SU-DHL-6 (cell line): ENCODE data around the gene ABHD17A.

ENCODE experiments used
- H2AFZ ChIP-seq: fragments of 200-600 bp; sonication (generic); 2 replicates; pipeline ENCODE4 v1.6.1; 2014; ENCODE audit warnings: low read depth, mild to moderate bottlenecking, moderate library complexity, mixed read lengths, antibody characterized with exemption, low read length; ENCODE audit not compliant: severe bottlenecking
- H3F3A ChIP-seq: fragments of 200-600 bp; shearing (Covaris generic); 2 replicates; pipeline ENCODE4 v1.6.0; 2016; ENCODE audit warnings: antibody characterized with exemption, mild to moderate bottlenecking; ENCODE audit not compliant: insufficient read depth
- H3K27ac ChIP-seq: fragments of 200-600 bp; sonication (generic); 2 replicates; pipeline ENCODE4 v1.5.1; 2016; ENCODE audit warnings: low read depth, mild to moderate bottlenecking, low read length, moderate library complexity, mixed read lengths
- H3K27me3 ChIP-seq: fragments of 200-600 bp; sonication (generic), shearing (Covaris generic); 2 replicates; pipeline ENCODE4 v1.6.0; 2014; ENCODE audit warnings: mild to moderate bottlenecking, low read length
- H3K36me3 ChIP-seq: fragments of 200-600 bp; sonication (generic); 2 replicates; pipeline ENCODE4 v1.6.1; 2014; ENCODE audit warnings: mild to moderate bottlenecking, low read length, mixed read lengths
- H3K4me2 ChIP-seq: fragments of 300-600, 200-600 bp; shearing (Covaris generic), sonication (generic); 2 replicates; pipeline ENCODE4 v1.6.0; 2014; ENCODE audit warnings: low read length, low read depth, mild to moderate bottlenecking; ENCODE audit not compliant: poor library complexity, severe bottlenecking
- H3K4me3 ChIP-seq: fragments of 200-600 bp; sonication (generic); 2 replicates; pipeline ENCODE4 v1.5.1; 2014; ENCODE audit warnings: antibody characterized with exemption, low read length, mild to moderate bottlenecking, mixed read lengths; ENCODE audit not compliant: insufficient read depth, poor library complexity, severe bottlenecking
- H3K79me2 ChIP-seq: fragments of 200-600 bp; sonication (generic); 2 replicates; pipeline ENCODE4 v1.6.1; 2014; ENCODE audit warnings: mild to moderate bottlenecking, low read length, moderate library complexity; ENCODE audit not compliant: insufficient read depth
- H3K9ac ChIP-seq: fragments of 200-600 bp; sonication (generic); 2 replicates; pipeline ENCODE4 v1.7.0; 2014; ENCODE audit warnings: mild to moderate bottlenecking, low read length
- H3K9me2 ChIP-seq: fragments of 200-600 bp; sonication (generic); replicated peaks from 2 replicates; pipeline ENCODE4 v1.6.1; 2014; ENCODE audit warnings: low read length; ENCODE audit not compliant: insufficient read depth
- H3K9me3 ChIP-seq: fragments of 200-600 bp; sonication (generic); 2 replicates; pipeline ENCODE4 v1.6.1; 2014; ENCODE audit warnings: low read length, mixed read lengths; ENCODE audit not compliant: insufficient read depth
- H4K20me1 ChIP-seq: fragments of 200-600 bp; sonication (generic); 2 replicates; pipeline ENCODE4 v1.6.1; 2014; ENCODE audit warnings: low read depth, mild to moderate bottlenecking, antibody characterized with exemption, low read length, moderate library complexity, mixed read lengths
- CTCF ChIP-seq: fragments of 200-600 bp; sonication (generic); IDR thresholded peaks from one replicate; pipeline ENCODE4 v1.5.1; 2017; ENCODE audit warnings: antibody characterized with exemption, mild to moderate bottlenecking, low read length, moderate library complexity; ENCODE audit not compliant: insufficient read depth, poor library complexity, severe bottlenecking
- EZH2phosphoT487 ChIP-seq: fragments of 200-600 bp; sonication (generic), shearing (Covaris generic); conservative IDR thresholded peaks from 2 replicates; pipeline ENCODE4 v1.6.1; 2018; ENCODE audit warnings: mild to moderate bottlenecking, antibody characterized with exemption, low read length, moderate library complexity, mixed read lengths

ABHD17A gene

GRCh38 chr19:1848399-1849131, 36.7 kb downstream of the ABHD17A start, which contains the start of gene REXO1:
Gene REXO1, minus strand, starts transcription at chr19:1848483. Its CDS starts 125 bp downstream, at chr19:1848358.
- H3K27ac ChIP-seq: peak within 1 kb of the TSS; percentile 93
- peaks cover 57% of the 10 kb centered on the region for H3K79me2 ChIP-seq
- no peaks in the 10 kb centered on the region for H3K9me2 ChIP-seq
- H3K4me2 ChIP-seq: peak within 1 kb of the TSS; percentile 77
- H3K27me3 ChIP-seq: no peaks in the 10 kb centered on the region
- peak within 1 kb of the TSS; percentile 92 for H3K4me3 ChIP-seq
- TF ChIP-seq CTCF: peak; percentile 89
- TF ChIP-seq EZH2phosphoT487: no peak
- H2AFZ ChIP-seq: peak within 1 kb of the TSS; percentile 63
- no peaks in the 10 kb centered on the region for H3K9me3 ChIP-seq
- peaks cover 11% of the 10 kb centered on the region; the same call in 1 of the 2 replicates for H4K20me1 ChIP-seq
- H3F3A ChIP-seq: peaks cover 13% of the 10 kb centered on the region
- no peaks in the 10 kb centered on the region for H3K36me3 ChIP-seq
- H3K9ac ChIP-seq: peak within 1 kb of the TSS; percentile 98

GRCh38 chr19:1847684-1848398, 37.5 kb downstream of the ABHD17A start:
- H4K20me1 ChIP-seq: peaks cover 8% of the 10 kb centered on the region; the same call in 1 of the 2 replicates
- peaks cover 13% of the 10 kb centered on the region for H3F3A ChIP-seq
- TF ChIP-seq CTCF (no peak), EZH2phosphoT487 (no peak)
- no peak overlapping the region for H2AFZ ChIP-seq
- no peaks in the 10 kb centered on the region for H3K9me2 ChIP-seq
- peak overlapping the region; percentile 77 for H3K4me2 ChIP-seq
- H3K4me3 ChIP-seq: peak overlapping the region; percentile 92
- no peaks in the 10 kb centered on the region for H3K36me3 ChIP-seq
- H3K27me3 ChIP-seq: no peaks in the 10 kb centered on the region
- H3K79me2 ChIP-seq: peaks cover 60% of the 10 kb centered on the region
- H3K27ac ChIP-seq: peak overlapping the region; percentile 93
- H3K9ac ChIP-seq: peak overlapping the region; percentile 98
- no peaks in the 10 kb centered on the region for H3K9me3 ChIP-seq

- Histone ChIP-seq H3K27ac (no peak overlapping the region), H2AFZ (no peak overlapping the region), H3K4me2 (peak overlapping the region; percentile 77), H3K9ac (peak overlapping the region; percentile 98), H3K36me3 (no peaks in the 10 kb centered on the region), H3K27me3 (no peaks in the 10 kb centered on the region), H3K9me3 (no peaks in the 10 kb centered on the region), H3K4me3 (peak overlapping the region; percentile 92), H4K20me1 (peaks cover 7% of the 10 kb centered on the region; the same call in 1 of the 2 replicates), H3K79me2 (peaks cover 60% of the 10 kb centered on the region), H3F3A (peaks cover 13% of the 10 kb centered on the region), H3K9me2 (no peaks in the 10 kb centered on the region)
- TF ChIP-seq EZH2phosphoT487: no peak
- no peak for TF ChIP-seq CTCF
Measured at GRCh38 chr19:1847348-1847683, 38.0 kb downstream of the ABHD17A start.
